NB4 (cell line): ENCODE measurements around the gene NRCAM.

Experiments used
- DNase-seq: peaks from one replicate; pipeline ENCODE4 v3.0.0; 2010; ENCODE audit warnings: low read depth
- H3K4me3 ChIP-seq: one replicate; pipeline ENCODE4 v1.5.1; 2011; ENCODE audit warnings: mild to moderate bottlenecking, low read depth, low read length, moderate library complexity
- CTCF ChIP-seq: IDR thresholded peaks from one replicate; pipeline ENCODE4 v1.5.1; 2012; ENCODE audit warnings: low read depth, low read length
- MAX ChIP-seq: IDR thresholded peaks from 2 replicates; pipeline ENCODE4 v1.6.1; 2011; ENCODE audit warnings: low read depth, low read length
- MYC ChIP-seq: IDR thresholded peaks from 2 replicates; pipeline ENCODE4 v1.6.1; 2011; ENCODE audit warnings: low read depth, low read length
- POLR2A ChIP-seq: IDR thresholded peaks from 2 replicates; pipeline ENCODE4 v1.6.1; 2011; ENCODE audit warnings: mild to moderate bottlenecking; ENCODE audit not compliant: insufficient read length; ENCODE audit errors: extremely low read depth

NRCAM gene

GRCh38 chr7:108239501-108240225 is 216.6 kb downstream of the NRCAM start:
- TF ChIP-seq POLR2A = no peak
- TF ChIP-seq CTCF = no peak
- TF ChIP-seq MAX = no peak
- TF ChIP-seq MYC = no peak
- no peak overlapping the region for H3K4me3 ChIP-seq
- no peak for DNase-seq

- no peak for TF ChIP-seq MYC
- no peak for TF ChIP-seq POLR2A
- no peak for DNase-seq
- no peak overlapping the region for H3K4me3 ChIP-seq
These were observed 219.4 kb downstream of the NRCAM start for GRCh38 chr7:108236681-108237415.

- no peak overlapping the region for H3K4me3 ChIP-seq
- DNase-seq = peak; percentile 52
- no peak for TF ChIP-seq MAX
- TF ChIP-seq POLR2A = no peak
- peak; percentile 33; the same call in 1 of the 2 replicates for TF ChIP-seq MYC
- TF ChIP-seq CTCF = no peak
These were observed 220.7 kb downstream of the NRCAM start for GRCh38 chr7:108235451-108236061.

GRCh38 chr7:108234971-108235450 is 221.2 kb downstream of the NRCAM start:
- DNase-seq = peak; percentile 33
- H3K4me3 ChIP-seq = no peak overlapping the region
- no peak for TF ChIP-seq POLR2A
- TF ChIP-seq MAX = no peak
- no peak for TF ChIP-seq CTCF
- no peak for TF ChIP-seq MYC

GRCh38 chr7:108234281-108234680 is 222.0 kb downstream of the NRCAM start:
- TF ChIP-seq POLR2A (no peak), MYC (no peak), CTCF (no peak), MAX (no peak)
- no peak for DNase-seq

GRCh38 chr7:108232076-108232475 is 224.2 kb downstream of the NRCAM start:
- TF ChIP-seq MAX (no peak), CTCF (no peak), MYC (no peak), POLR2A (no peak)
- DNase-seq = no peak
- no peak overlapping the region for H3K4me3 ChIP-seq

More at GRCh38 chr7:108234281-108234680, 222.0 kb downstream of the NRCAM start:
- H3K4me3 ChIP-seq = no peak overlapping the region
